Nephron progenitor cell (in vitro differentiated cells): ENCODE results near the gene ZC3HAV1L.

Experiments
- DNase-seq: peaks from one replicate; pipeline ENCODE4 v3.0.0; 2021
- H3K27ac Mint-ChIP-seq: 2 replicates; pipeline ENCODE4 v1.8.0; 2021; ENCODE audit warnings: mild to moderate bottlenecking, moderate library complexity, mixed read lengths
- H3K27me3 Mint-ChIP-seq: 2 replicates; pipeline ENCODE4 v1.8.0; 2021; ENCODE audit warnings: mild to moderate bottlenecking, low read depth, mixed read lengths; ENCODE audit not compliant: poor library complexity
- H3K36me3 Mint-ChIP-seq: 2 replicates; pipeline ENCODE4 v1.8.0; 2021; ENCODE audit warnings: low read depth, mixed read lengths
- H3K4me1 Mint-ChIP-seq: 2 replicates; pipeline ENCODE4 v1.8.0; 2021; ENCODE audit warnings: mixed read lengths
- H3K4me3 Mint-ChIP-seq: 2 replicates; pipeline ENCODE4 v1.8.0; 2021; ENCODE audit warnings: mild to moderate bottlenecking, moderate library complexity, mixed read lengths
- H3K9me3 Mint-ChIP-seq: 2 replicates; pipeline ENCODE4 v1.8.0; 2021; ENCODE audit warnings: mild to moderate bottlenecking, moderate library complexity, mixed read lengths
- TF ChIP-seq, protein P1 (sequence below): fragments of 200-600 bp; sonication (generic); IDR thresholded peaks from 2 replicates; pipeline ENCODE4 v1.5.0; 2021; ENCODE audit warnings: antibody characterized with exemption

ZC3HAV1L gene

DNA sequence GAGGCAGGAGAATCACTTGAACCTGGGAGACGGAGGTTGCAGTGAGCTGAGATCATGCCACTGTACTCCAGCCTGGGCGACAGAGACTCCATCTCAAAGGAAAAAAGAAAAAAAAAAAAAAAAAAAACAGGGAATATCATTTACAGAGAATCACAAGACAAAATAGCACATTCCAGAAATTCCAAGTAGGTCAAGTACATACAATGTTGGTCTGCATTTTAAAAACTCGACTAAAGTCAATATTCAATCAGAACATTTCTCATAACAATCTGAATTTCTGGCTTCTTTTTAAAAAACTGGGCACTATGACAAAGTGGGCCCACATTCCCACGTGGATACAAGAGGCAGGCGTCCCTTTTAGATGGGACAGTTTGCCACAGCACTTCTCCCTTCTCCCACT is 12.8 kb downstream of the ZC3HAV1L start:
- Mint-ChIP-seq H3K27me3 (peaks cover 6% of the 10 kb centered on the region), H3K4me3 (no peak overlapping the region)

DNA sequence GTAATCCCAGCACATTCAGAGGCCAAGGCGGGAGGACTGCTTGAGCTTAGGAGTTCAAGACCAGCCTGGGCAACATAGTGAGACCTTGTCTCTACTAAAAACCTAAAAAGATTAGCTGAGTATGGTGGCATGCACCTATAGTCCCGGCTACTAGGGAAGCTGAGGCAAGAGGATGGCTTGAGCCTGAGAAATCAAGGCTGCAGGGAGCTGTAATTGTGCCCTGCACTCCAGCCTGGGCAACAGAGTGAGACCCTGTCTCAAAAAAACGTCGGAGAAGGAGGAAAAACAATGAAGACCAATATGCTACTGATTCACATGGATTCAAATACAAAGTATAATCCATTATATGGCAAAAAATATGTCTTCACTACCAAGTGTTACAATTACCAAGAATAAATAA is 13.6 kb downstream of the ZC3HAV1L start:
- H3K4me3 Mint-ChIP-seq = no peak overlapping the region
- no peak overlapping the region for H3K27ac Mint-ChIP-seq
- H3K27me3 Mint-ChIP-seq = peaks cover 6% of the 10 kb centered on the region
- no peaks in the 10 kb centered on the region for H3K36me3 Mint-ChIP-seq
- H3K9me3 Mint-ChIP-seq = no peaks in the 10 kb centered on the region
- TF ChIP-seq, protein P1, sequence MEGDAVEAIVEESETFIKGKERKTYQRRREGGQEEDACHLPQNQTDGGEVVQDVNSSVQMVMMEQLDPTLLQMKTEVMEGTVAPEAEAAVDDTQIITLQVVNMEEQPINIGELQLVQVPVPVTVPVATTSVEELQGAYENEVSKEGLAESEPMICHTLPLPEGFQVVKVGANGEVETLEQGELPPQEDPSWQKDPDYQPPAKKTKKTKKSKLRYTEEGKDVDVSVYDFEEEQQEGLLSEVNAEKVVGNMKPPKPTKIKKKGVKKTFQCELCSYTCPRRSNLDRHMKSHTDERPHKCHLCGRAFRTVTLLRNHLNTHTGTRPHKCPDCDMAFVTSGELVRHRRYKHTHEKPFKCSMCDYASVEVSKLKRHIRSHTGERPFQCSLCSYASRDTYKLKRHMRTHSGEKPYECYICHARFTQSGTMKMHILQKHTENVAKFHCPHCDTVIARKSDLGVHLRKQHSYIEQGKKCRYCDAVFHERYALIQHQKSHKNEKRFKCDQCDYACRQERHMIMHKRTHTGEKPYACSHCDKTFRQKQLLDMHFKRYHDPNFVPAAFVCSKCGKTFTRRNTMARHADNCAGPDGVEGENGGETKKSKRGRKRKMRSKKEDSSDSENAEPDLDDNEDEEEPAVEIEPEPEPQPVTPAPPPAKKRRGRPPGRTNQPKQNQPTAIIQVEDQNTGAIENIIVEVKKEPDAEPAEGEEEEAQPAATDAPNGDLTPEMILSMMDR = no peak
- peaks cover 10% of the 10 kb centered on the region for H3K4me1 Mint-ChIP-seq
- DNase-seq = no peak

More for the DNA sequence above, 12.8 kb downstream of the ZC3HAV1L start:
- peaks cover 8% of the 10 kb centered on the region for H3K4me1 Mint-ChIP-seq
- no peaks in the 10 kb centered on the region for H3K36me3 Mint-ChIP-seq
- DNase-seq = no peak
- no peak overlapping the region for H3K27ac Mint-ChIP-seq
- no peaks in the 10 kb centered on the region for H3K9me3 Mint-ChIP-seq
- TF ChIP-seq, protein P1 = no peak

DNA sequence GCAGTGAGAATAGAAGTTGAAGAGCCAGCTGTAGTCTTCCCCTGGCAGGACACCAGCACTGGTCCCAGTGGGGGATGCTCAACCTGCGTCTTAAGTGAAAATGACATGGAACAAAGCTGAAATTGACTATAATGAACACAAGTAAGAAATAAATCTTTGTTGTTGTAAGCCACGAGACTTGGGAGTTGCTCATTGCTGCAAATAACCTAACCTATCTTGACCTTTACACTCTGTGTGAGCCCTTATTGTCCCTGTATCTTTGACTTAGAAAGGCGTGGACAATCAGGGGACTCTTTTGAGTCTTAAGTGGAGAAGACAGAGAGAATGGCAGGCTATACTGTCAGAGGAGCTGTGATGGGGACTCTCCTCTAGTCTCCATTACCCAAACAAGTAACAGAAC is 16.9 kb downstream of the ZC3HAV1L start:
- no peak for DNase-seq
- Mint-ChIP-seq H3K27ac (peak overlapping the region; percentile 22), H3K36me3 (no peaks in the 10 kb centered on the region), H3K4me1 (peaks cover 10% of the 10 kb centered on the region), H3K27me3 (peaks cover 6% of the 10 kb centered on the region), H3K4me3 (no peak overlapping the region), H3K9me3 (no peaks in the 10 kb centered on the region)
- TF ChIP-seq, protein P1 = no peak

DNA sequence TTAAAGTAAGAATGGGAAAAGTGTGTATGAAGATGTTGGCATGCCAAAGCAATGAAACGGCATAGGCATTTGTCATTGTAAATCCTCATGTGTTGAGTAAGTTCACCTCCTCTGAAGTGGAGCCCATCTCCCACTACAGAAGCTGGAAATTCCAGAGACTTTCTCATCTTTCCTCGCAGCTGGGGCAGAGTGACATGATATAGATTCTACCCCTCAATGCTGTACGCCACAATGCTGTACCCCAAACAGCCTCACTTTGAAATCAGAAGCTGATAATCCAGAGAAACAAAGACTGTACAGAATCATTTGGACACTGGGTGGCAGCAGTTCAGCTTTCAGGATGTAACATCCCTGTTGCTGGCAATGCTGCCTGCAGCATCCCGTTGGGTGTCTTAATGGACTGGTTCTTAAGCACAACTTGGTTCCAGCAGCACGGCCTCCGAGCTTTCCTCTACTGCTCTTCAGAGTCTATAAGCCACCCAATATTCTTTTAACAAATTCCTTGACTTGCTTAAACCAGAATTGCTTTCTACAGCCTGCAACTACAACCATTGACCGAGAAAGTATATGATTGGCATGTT is 18.8 kb downstream of the ZC3HAV1L start:
- Mint-ChIP-seq H3K27ac (no peak overlapping the region), H3K4me3 (no peak overlapping the region), H3K27me3 (peaks cover 3% of the 10 kb centered on the region), H3K9me3 (no peaks in the 10 kb centered on the region), H3K36me3 (no peaks in the 10 kb centered on the region), H3K4me1 (peaks cover 15% of the 10 kb centered on the region)
- TF ChIP-seq, protein P1 = peak; percentile 53
- peak; percentile 44 for DNase-seq

DNA sequence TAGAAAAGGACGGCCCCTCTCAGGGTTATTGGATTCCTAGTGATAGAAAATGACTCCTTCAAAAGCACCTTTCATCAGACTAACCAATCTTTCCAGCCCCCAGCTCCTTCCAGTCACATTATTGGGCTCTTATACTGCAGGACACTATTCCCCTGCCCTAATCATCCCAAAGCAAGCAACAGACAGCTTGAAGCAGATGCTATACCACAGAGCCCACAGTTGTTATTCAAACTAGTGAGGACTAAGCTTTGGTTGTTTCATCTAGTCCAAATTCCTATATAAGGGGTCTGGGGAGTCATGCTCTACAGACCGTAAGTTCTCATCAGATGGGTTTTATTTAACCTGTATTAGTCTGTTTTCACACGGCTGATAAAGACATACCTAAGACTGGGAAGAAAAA is 24.5 kb downstream of the ZC3HAV1L start:
- no peak for DNase-seq

More for the DNA sequence above, 24.5 kb downstream of the ZC3HAV1L start:
- Mint-ChIP-seq H3K4me1 (peaks cover 4% of the 10 kb centered on the region), H3K4me3 (no peak overlapping the region), H3K27ac (no peak overlapping the region), H3K9me3 (peaks cover 13% of the 10 kb centered on the region), H3K36me3 (no peaks in the 10 kb centered on the region), H3K27me3 (peaks cover 4% of the 10 kb centered on the region)
- TF ChIP-seq, protein P1 = no peak
